OCI-LY1 (cell line): ENCODE results near the gene HPS3.
A peak's percentile ranks its signal among the peaks of the same experiment; 100 is the strongest.

Source experiments
- H2AFZ ChIP-seq: fragments of 200-600 bp; sonication (generic), shearing (Covaris generic); 2 replicates; pipeline ENCODE4 v1.6.0; 2014; ENCODE audit warnings: antibody characterized with exemption, mild to moderate bottlenecking, low read length
- H3F3A ChIP-seq: fragments of 200-600 bp; sonication (generic), shearing (Covaris generic); 2 replicates; pipeline ENCODE4 v1.6.0; 2014; ENCODE audit warnings: mild to moderate bottlenecking, antibody characterized with exemption, low read length, moderate library complexity; ENCODE audit not compliant: insufficient read depth
- H3K27ac ChIP-seq: fragments of 200-600 bp; sonication (generic); 2 replicates; pipeline ENCODE4 v1.5.1; 2014; ENCODE audit warnings: low read length, mixed run types, mild to moderate bottlenecking, low read depth; ENCODE audit not compliant: poor library complexity, severe bottlenecking
- H3K27me3 ChIP-seq: fragments of 200-600 bp; sonication (generic); 2 replicates; pipeline ENCODE4 v1.6.0; 2014; ENCODE audit warnings: antibody characterized with exemption, mild to moderate bottlenecking, low read length, moderate library complexity; ENCODE audit not compliant: insufficient read depth
- H3K36me3 ChIP-seq: fragments of 200-600 bp; sonication (generic); 2 replicates; pipeline ENCODE4 v1.6.1; 2014; ENCODE audit warnings: mild to moderate bottlenecking, antibody characterized with exemption, low read length, moderate library complexity, mixed read lengths; ENCODE audit not compliant: insufficient read depth
- H3K4me1 ChIP-seq: fragments of 200-600 bp; sonication (generic); 2 replicates; pipeline ENCODE4 v1.5.1; 2014; ENCODE audit warnings: mild to moderate bottlenecking, low read length, moderate library complexity; ENCODE audit not compliant: insufficient read depth, severe bottlenecking
- H3K4me2 ChIP-seq: fragments of 200-600 bp; sonication (generic), shearing (Covaris generic); 2 replicates; pipeline ENCODE4 v1.6.1; 2014; ENCODE audit warnings: low read length
- H3K4me3 ChIP-seq: fragments of 200-600 bp; sonication (generic); 2 replicates; pipeline ENCODE4 v1.5.1; 2014; ENCODE audit warnings: low read length, low read depth, mild to moderate bottlenecking, mixed read lengths; ENCODE audit not compliant: poor library complexity, severe bottlenecking
- H3K79me2 ChIP-seq: fragments of 200-600 bp; shearing (Covaris generic); 2 replicates; pipeline ENCODE4 v1.6.1; 2016; ENCODE audit warnings: mixed run types, low read length, mixed read lengths; ENCODE audit not compliant: insufficient read depth
- H3K9ac ChIP-seq: fragments of 200-600 bp; sonication (generic), shearing (Covaris generic); 2 replicates; pipeline ENCODE4 v1.6.1; 2014; ENCODE audit warnings: mild to moderate bottlenecking, low read length, mixed read lengths
- H3K9me2 ChIP-seq: fragments of 200-600 bp; sonication (generic), shearing (Covaris generic); 2 replicates; pipeline ENCODE4 v1.6.1; 2014; ENCODE audit warnings: low read depth, mild to moderate bottlenecking, low read length, mixed read lengths
- H3K9me3 ChIP-seq: fragments of 200-600 bp; shearing (Covaris generic); 2 replicates; pipeline ENCODE4 v1.6.1; 2014; ENCODE audit warnings: low read length, mixed read lengths
- H4K20me1 ChIP-seq: fragments of 200-600 bp; sonication (generic), shearing (Covaris generic); 2 replicates; pipeline ENCODE4 v1.6.0; 2016; ENCODE audit warnings: mild to moderate bottlenecking, low read length; ENCODE audit not compliant: insufficient read depth
- EZH2 ChIP-seq: fragments of 200-600 bp; sonication (generic), shearing (Covaris generic); IDR thresholded peaks from 2 replicates; pipeline ENCODE4 v1.8.0; 2017; ENCODE audit warnings: borderline replicate concordance, mixed run types, mild to moderate bottlenecking, antibody characterized with exemption, low read length, moderate library complexity, mixed read lengths
- TF ChIP-seq, protein P1 (sequence below): fragments of 200-600 bp; sonication (generic), shearing (Covaris generic); IDR thresholded peaks from 2 replicates; pipeline ENCODE4 v1.5.1; 2017; ENCODE audit warnings: mild to moderate bottlenecking, antibody characterized with exemption, low read length, moderate library complexity, mixed read lengths

Gene HPS3

DNA sequence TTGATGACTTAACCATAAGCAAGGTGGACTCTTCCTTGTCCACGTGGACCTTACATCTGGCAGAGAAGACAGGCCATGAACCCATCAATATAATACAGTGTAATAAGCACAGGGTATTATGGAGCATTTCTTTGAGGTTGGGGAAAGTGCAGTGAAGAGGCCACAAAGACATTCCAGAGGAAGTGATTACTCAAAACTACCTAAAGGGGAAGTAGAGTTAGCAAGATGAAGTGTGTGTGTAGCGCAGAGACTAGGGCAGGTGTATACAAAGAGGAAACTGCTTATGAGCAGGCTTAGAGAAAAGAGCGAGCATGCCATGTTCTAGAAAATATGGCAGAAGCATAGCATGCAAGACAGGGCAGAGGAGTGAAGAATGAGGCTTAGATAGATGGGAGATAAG, 74.3 kb downstream of the HPS3 start:
- no peak for TF ChIP-seq EZH2
- TF ChIP-seq, protein P1, sequence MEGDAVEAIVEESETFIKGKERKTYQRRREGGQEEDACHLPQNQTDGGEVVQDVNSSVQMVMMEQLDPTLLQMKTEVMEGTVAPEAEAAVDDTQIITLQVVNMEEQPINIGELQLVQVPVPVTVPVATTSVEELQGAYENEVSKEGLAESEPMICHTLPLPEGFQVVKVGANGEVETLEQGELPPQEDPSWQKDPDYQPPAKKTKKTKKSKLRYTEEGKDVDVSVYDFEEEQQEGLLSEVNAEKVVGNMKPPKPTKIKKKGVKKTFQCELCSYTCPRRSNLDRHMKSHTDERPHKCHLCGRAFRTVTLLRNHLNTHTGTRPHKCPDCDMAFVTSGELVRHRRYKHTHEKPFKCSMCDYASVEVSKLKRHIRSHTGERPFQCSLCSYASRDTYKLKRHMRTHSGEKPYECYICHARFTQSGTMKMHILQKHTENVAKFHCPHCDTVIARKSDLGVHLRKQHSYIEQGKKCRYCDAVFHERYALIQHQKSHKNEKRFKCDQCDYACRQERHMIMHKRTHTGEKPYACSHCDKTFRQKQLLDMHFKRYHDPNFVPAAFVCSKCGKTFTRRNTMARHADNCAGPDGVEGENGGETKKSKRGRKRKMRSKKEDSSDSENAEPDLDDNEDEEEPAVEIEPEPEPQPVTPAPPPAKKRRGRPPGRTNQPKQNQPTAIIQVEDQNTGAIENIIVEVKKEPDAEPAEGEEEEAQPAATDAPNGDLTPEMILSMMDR = no peak
- Histone ChIP-seq H3K36me3 (no peaks in the 10 kb centered on the region), H3K4me1 (peaks cover 10% of the 10 kb centered on the region), H3K79me2 (no peaks in the 10 kb centered on the region), H3K4me2 (peak overlapping the region; percentile 8; the same call in 1 of the 2 replicates), H3K27ac (no peak overlapping the region), H3K9ac (no peak overlapping the region), H3K9me2 (no peaks in the 10 kb centered on the region), H3K9me3 (no peaks in the 10 kb centered on the region), H2AFZ (no peak overlapping the region), H3K27me3 (no peaks in the 10 kb centered on the region), H4K20me1 (no peaks in the 10 kb centered on the region), H3K4me3 (no peak overlapping the region), H3F3A (no peaks in the 10 kb centered on the region)

DNA sequence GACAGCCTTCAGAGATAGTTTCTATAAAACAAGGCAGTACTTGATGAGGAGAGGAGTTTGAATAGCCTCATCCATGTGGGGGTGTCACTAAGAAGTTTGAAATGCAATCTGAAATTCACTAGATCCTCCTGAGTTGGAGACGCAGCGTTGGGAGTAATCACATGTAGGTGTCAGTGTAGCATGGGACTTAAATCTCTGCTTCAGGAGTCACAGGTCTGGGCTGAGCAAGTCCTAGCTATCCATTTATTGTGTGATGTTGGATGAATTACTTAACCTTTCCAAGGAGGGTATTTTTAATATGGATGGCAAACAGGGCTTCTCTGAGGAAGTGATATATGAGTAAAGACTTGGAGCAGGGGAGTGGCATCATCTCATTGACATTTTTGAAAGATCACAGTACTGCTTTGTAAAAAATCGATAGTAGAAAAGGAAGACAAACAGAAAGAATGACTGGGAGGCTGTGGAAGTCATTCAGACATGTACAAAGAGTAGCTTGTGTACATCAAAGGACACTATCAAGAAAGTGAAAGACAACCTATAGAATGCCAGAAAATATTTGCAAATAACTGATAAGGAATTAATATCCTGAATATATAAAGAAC, 75.1 kb downstream of the HPS3 start:
- Histone ChIP-seq H3K27ac (no peak overlapping the region), H3K79me2 (no peaks in the 10 kb centered on the region), H2AFZ (no peak overlapping the region), H3K4me1 (peaks cover 10% of the 10 kb centered on the region), H3K36me3 (no peaks in the 10 kb centered on the region), H3K9me2 (no peaks in the 10 kb centered on the region), H3K9me3 (no peaks in the 10 kb centered on the region), H3K4me3 (no peak overlapping the region), H4K20me1 (no peaks in the 10 kb centered on the region), H3K27me3 (no peaks in the 10 kb centered on the region), H3K9ac (no peak overlapping the region), H3K4me2 (no peak overlapping the region), H3F3A (no peaks in the 10 kb centered on the region)
- TF ChIP-seq EZH2 = no peak
- TF ChIP-seq, protein P1 = no peak

DNA sequence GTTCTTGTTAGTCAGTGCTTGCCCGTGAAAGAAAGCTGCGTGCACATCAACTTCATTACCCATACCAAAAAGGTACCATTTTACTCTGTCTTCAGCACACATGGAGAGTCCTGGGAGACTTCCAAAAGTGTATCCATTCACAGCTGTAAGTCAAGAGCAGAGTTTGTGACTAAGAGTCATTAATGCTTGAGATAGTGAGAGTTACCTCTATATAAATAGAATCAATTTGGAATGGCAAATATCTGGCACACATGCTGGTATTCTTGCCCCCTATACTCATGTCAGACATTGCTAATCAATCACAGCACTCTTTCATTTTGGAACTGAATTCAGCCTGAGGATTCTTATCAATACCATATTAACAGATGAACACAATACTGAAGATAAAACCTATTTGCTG, 78.0 kb downstream of the HPS3 start:
- no peak overlapping the region for H2AFZ ChIP-seq
- TF ChIP-seq, protein P1 = no peak
- no peak for TF ChIP-seq EZH2

More for the DNA sequence above, 78.0 kb downstream of the HPS3 start:
- no peak overlapping the region for H3K27ac ChIP-seq
- H3K9me2 ChIP-seq = no peaks in the 10 kb centered on the region
- H3F3A ChIP-seq = no peaks in the 10 kb centered on the region
- no peaks in the 10 kb centered on the region for H4K20me1 ChIP-seq
- H3K36me3 ChIP-seq = no peaks in the 10 kb centered on the region
- H3K9ac ChIP-seq = no peak overlapping the region
- no peaks in the 10 kb centered on the region for H3K9me3 ChIP-seq
- H3K27me3 ChIP-seq = no peaks in the 10 kb centered on the region
- H3K4me1 ChIP-seq = peaks cover 10% of the 10 kb centered on the region
- no peaks in the 10 kb centered on the region for H3K79me2 ChIP-seq
- H3K4me2 ChIP-seq = no peak overlapping the region
- no peak overlapping the region for H3K4me3 ChIP-seq
